Upper lobe of left lung (tissue), 4 donors: ENCODE results near the gene AIMP2.

Experiments used
- EP300 ChIP-seq, 4 donors: sonication (generic); formaldehyde crosslinking; IDR thresholded peaks; one replicate each; pipeline ENCODE4 v1.5.1; 2017; ENCODE audit warnings: antibody characterized with exemption in 4 of 4, control low read depth in 2 of 4
- POLR2AphosphoS5 ChIP-seq, 2 donors: sonication (generic); formaldehyde crosslinking; IDR thresholded peaks; one replicate each; pipeline ENCODE4 v1.5.1; 2017; ENCODE audit warnings: antibody characterized with exemption in 2 of 2

DNA sequence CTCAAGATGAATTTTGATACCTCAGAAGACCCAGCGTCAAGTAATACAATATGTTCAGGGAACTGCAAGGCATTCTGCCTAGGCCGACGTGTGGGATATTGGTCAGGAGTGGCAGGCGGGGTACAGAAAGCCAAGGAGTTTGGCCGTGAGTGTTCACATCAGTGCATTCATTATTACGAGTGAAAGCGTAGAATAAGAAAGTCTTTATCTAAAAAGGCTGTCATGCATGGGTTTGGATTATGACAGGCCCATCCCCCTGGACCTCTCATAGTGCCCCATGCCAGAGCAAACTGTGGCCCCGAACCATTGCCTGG lies 7.5 kb downstream of the AIMP2 start:
- TF ChIP-seq EP300 (IDR thresholded peaks at IDR 0.05) (no peak), POLR2AphosphoS5 (IDR thresholded peaks at IDR 0.05) (no peak)
